Ishikawa (cell line): ENCODE data around the gene SOX15.

Source experiments
- CEBPB ChIP-seq: IDR thresholded peaks from 2 replicates; pipeline ENCODE4 v1.6.1; 2012
- CREB1 ChIP-seq: IDR thresholded peaks from 2 replicates; pipeline ENCODE4 v1.6.1; 2012; ENCODE audit warnings: low read depth
- EGR1 ChIP-seq: IDR thresholded peaks from 2 replicates; pipeline ENCODE4 v1.6.1; 2012
- EP300 ChIP-seq: IDR thresholded peaks from 2 replicates; pipeline ENCODE4 v1.6.1; 2012; ENCODE audit warnings: borderline replicate concordance
- FOXM1 ChIP-seq: IDR thresholded peaks from 2 replicates; pipeline ENCODE4 v1.6.1; 2012; ENCODE audit warnings: low read depth, borderline replicate concordance
- MAX ChIP-seq: IDR thresholded peaks from 2 replicates; pipeline ENCODE4 v1.6.1; 2012
- NFIC ChIP-seq: IDR thresholded peaks from 2 replicates; pipeline ENCODE4 v1.6.1; 2012
- RAD21 ChIP-seq: IDR thresholded peaks from 2 replicates; pipeline ENCODE4 v1.6.1; 2012; ENCODE audit warnings: low read depth
- TAF1 ChIP-seq: IDR thresholded peaks from 2 replicates; pipeline ENCODE4 v1.6.1; 2012; ENCODE audit warnings: low read depth, mild to moderate bottlenecking
- TCF12 ChIP-seq: IDR thresholded peaks from 2 replicates; pipeline ENCODE4 v1.6.1; 2012; ENCODE audit warnings: low read depth
- TEAD4 ChIP-seq: IDR thresholded peaks from 2 replicates; pipeline ENCODE4 v1.6.1; 2012
- YY1 ChIP-seq: IDR thresholded peaks from 2 replicates; pipeline ENCODE4 v1.6.1; 2012; ENCODE audit warnings: low read depth
- ZBTB7A ChIP-seq: IDR thresholded peaks from 2 replicates; pipeline ENCODE4 v1.6.1; 2012; ENCODE audit warnings: low read depth
- TF ChIP-seq, protein P1 (sequence below): IDR thresholded peaks from 2 replicates; pipeline ENCODE4 v1.6.1; 2012
- TF ChIP-seq, protein P2 (sequence below): IDR thresholded peaks from 2 replicates; pipeline ENCODE4 v1.6.1; 2012; ENCODE audit warnings: low read depth, mild to moderate bottlenecking

The SOX15 gene

GRCh38 chr17:7610641-7611040 lies 20.7 kb upstream of the SOX15 start:
- TF ChIP-seq ZBTB7A (no peak), NFIC (0 out of 2 replicates have a peak, but pooled peaks have one; percentile 26)

DNA sequence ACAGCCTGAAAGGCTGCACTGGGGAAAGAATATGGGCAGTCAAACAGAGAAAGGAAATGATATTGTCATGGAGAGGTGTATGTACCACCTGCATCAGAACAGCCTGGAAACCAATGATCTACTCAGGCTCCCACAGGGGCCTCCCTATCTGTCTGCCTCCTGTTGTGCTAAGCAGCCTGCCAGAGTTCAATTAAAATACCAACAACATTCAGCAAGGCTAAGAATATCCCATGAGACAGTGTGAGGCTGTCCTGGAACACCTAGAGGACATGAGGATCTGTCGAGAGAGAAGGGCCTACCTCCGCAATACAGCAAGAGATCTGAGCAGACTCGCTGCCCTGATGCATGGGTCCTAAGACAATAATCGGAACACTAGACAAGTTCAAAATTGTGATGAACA lies 16.4 kb upstream of the SOX15 start:
- TF ChIP-seq TCF12 (no peak), ZBTB7A (no peak), TEAD4 (no peak), TAF1 (no peak), FOXM1 (no peak)
- TF ChIP-seq, protein P1, sequence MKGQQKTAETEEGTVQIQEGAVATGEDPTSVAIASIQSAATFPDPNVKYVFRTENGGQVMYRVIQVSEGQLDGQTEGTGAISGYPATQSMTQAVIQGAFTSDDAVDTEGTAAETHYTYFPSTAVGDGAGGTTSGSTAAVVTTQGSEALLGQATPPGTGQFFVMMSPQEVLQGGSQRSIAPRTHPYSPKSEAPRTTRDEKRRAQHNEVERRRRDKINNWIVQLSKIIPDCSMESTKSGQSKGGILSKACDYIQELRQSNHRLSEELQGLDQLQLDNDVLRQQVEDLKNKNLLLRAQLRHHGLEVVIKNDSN: no peak

GRCh38 chr17:7593296-7593695 lies 3.4 kb upstream of the SOX15 start:
- TF ChIP-seq, protein P1: no peak
- TF ChIP-seq EP300 (no peak), CREB1 (no peak), ZBTB7A (no peak), MAX (no peak), CEBPB (no peak), TCF12 (no peak), NFIC (no peak), YY1 (no peak)
- TF ChIP-seq, protein P2, sequence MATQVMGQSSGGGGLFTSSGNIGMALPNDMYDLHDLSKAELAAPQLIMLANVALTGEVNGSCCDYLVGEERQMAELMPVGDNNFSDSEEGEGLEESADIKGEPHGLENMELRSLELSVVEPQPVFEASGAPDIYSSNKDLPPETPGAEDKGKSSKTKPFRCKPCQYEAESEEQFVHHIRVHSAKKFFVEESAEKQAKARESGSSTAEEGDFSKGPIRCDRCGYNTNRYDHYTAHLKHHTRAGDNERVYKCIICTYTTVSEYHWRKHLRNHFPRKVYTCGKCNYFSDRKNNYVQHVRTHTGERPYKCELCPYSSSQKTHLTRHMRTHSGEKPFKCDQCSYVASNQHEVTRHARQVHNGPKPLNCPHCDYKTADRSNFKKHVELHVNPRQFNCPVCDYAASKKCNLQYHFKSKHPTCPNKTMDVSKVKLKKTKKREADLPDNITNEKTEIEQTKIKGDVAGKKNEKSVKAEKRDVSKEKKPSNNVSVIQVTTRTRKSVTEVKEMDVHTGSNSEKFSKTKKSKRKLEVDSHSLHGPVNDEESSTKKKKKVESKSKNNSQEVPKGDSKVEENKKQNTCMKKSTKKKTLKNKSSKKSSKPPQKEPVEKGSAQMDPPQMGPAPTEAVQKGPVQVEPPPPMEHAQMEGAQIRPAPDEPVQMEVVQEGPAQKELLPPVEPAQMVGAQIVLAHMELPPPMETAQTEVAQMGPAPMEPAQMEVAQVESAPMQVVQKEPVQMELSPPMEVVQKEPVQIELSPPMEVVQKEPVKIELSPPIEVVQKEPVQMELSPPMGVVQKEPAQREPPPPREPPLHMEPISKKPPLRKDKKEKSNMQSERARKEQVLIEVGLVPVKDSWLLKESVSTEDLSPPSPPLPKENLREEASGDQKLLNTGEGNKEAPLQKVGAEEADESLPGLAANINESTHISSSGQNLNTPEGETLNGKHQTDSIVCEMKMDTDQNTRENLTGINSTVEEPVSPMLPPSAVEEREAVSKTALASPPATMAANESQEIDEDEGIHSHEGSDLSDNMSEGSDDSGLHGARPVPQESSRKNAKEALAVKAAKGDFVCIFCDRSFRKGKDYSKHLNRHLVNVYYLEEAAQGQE: no peak

DNA sequence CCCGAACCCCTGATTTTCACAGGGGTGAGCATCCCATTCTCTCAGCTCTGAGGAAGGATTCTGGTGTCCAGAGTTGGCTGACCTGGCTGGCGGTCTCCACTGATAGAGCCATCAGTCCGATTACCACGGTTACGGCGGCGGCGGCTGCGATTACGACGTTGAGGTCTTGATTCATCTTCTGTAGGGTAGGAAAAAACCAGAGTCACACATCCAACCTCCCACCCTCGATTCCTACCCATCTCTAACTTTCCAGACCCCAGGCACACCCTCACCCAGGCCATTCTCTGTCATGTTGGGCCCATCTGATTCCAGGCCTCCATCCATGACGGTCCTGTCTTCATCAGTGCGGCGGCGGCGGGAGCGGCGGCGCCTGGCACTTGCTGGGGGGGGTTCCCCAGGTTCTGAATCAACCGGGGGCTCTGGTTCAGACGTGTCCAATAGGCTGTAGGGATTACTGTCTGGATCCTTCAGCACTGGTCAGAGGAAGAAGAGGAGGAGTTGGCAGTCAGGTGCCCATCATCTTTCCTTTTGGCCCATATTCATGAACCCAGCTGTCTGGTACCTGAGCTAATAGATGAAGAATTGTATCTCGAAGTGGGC lies 2.6 kb upstream of the SOX15 start:
- TF ChIP-seq TCF12 (no peak), RAD21 (no peak), NFIC (no peak)

- TF ChIP-seq TEAD4 (no peak), FOXM1 (no peak)
- TF ChIP-seq, protein P2: no peak
Measured at GRCh38 chr17:7591596-7591995, 1.7 kb upstream of the SOX15 start.

DNA sequence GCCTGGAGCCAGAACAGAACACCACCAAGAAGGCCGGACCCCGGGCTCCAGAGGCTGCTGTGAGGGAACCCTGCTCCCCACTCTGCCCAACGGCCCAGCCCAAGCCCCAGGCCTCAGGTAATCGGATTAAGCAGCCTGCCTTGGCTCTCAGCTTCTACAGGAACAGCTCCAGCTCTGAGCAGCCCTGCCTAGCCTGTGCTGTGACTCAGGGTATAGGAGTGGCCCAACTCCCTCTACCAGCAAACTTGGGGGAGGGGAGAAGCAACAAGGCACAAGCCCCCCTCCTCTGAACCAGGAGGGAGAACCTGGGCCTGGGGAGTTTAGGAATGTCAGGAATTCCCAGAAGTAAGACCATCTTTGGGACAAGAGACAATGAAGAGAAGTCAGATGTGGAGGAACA lies 849 bp upstream of the SOX15 start:
- TF ChIP-seq YY1: no peak
- TF ChIP-seq MAX: no peak
- TF ChIP-seq TCF12: no peak
- TF ChIP-seq FOXM1: no peak
- TF ChIP-seq, protein P1: no peak
- no peak for TF ChIP-seq EGR1
- no peak for TF ChIP-seq NFIC
- TF ChIP-seq ZBTB7A: no peak
- TF ChIP-seq, protein P2: no peak
- TF ChIP-seq EP300: no peak
- no peak for TF ChIP-seq TAF1
- TF ChIP-seq TEAD4: no peak
- TF ChIP-seq CEBPB: no peak
